ENCODE results near the gene CTTNBP2.

DNA sequence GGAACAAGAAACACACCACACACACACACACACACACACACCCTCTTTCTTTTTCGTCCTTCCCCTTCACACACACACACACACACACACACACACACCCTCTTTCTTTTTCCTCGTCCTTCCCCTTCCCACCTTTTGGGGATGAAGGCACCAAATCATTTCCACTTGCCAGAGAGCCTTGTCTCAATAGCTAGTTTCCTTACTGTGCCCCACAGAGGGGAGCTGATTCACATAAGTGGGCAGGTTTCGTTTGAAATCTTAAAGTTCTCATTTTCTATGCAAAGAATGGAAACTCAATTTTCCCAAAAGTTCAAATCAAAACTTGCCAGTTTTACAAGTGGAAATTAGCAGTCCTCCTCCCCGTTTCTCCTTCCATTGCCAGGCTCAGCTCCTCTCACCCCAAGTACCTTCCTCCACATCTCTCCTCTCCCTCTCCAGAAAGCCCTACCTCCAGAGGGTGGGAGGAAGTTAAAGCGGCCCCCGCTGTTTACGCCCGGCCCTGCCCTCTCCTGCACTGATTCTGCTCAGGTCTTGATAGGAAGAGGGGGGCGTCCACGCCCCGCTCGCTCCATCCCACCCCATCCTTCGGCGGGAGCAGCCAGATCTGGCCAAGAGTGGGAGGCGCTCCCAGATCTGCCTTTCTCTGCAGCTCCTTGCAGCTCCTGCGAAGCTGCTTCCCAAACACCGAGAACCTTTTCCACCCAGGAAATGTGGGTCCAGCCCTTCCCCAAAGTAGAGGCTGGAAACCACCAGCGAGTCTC is 1.3 kb downstream of the CTTNBP2 start:
- TF ChIP-seq, protein P1, sequence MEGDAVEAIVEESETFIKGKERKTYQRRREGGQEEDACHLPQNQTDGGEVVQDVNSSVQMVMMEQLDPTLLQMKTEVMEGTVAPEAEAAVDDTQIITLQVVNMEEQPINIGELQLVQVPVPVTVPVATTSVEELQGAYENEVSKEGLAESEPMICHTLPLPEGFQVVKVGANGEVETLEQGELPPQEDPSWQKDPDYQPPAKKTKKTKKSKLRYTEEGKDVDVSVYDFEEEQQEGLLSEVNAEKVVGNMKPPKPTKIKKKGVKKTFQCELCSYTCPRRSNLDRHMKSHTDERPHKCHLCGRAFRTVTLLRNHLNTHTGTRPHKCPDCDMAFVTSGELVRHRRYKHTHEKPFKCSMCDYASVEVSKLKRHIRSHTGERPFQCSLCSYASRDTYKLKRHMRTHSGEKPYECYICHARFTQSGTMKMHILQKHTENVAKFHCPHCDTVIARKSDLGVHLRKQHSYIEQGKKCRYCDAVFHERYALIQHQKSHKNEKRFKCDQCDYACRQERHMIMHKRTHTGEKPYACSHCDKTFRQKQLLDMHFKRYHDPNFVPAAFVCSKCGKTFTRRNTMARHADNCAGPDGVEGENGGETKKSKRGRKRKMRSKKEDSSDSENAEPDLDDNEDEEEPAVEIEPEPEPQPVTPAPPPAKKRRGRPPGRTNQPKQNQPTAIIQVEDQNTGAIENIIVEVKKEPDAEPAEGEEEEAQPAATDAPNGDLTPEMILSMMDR (IDR thresholded peaks at IDR 0.05), result no peak
- no peak for TF ChIP-seq EZH2 (IDR thresholded peaks at IDR 0.05; ENCODE audit: borderline replicate concordance, insufficient read depth, low read depth, low read length, poor library complexity, severe bottlenecking)
